HUES48 (cell line): ENCODE data around the gene PARN.

Experiments used
- H3K27ac ChIP-seq: one replicate; pipeline ENCODE4 v1.7.0; 2013; ENCODE audit warnings: low read depth, low read length, inconsistent platforms
- H3K27me3 ChIP-seq: 2 replicates; pipeline ENCODE4 v1.6.1; 2013; ENCODE audit warnings: mild to moderate bottlenecking, low read length; ENCODE audit not compliant: control insufficient read depth, insufficient read depth
- H3K36me3 ChIP-seq: 2 replicates; pipeline ENCODE4 v1.6.1; 2013; ENCODE audit warnings: low read length; ENCODE audit not compliant: control insufficient read depth, insufficient read depth
- H3K4me1 ChIP-seq: 2 replicates; pipeline ENCODE4 v1.6.1; 2013; ENCODE audit warnings: mild to moderate bottlenecking, low read length; ENCODE audit not compliant: control insufficient read depth, insufficient read depth
- H3K4me3 ChIP-seq: 2 replicates; pipeline ENCODE4 v1.5.1; 2013; ENCODE audit warnings: mild to moderate bottlenecking, low read depth, low read length
- H3K9ac ChIP-seq: 2 replicates; pipeline ENCODE4 v1.6.1; 2013; ENCODE audit warnings: mild to moderate bottlenecking, low read depth, low read length, moderate library complexity
- H3K9me3 ChIP-seq: 2 replicates; pipeline ENCODE4 v1.6.1; 2013; ENCODE audit warnings: low read length; ENCODE audit not compliant: control insufficient read depth, insufficient read depth

Gene PARN, protein sequence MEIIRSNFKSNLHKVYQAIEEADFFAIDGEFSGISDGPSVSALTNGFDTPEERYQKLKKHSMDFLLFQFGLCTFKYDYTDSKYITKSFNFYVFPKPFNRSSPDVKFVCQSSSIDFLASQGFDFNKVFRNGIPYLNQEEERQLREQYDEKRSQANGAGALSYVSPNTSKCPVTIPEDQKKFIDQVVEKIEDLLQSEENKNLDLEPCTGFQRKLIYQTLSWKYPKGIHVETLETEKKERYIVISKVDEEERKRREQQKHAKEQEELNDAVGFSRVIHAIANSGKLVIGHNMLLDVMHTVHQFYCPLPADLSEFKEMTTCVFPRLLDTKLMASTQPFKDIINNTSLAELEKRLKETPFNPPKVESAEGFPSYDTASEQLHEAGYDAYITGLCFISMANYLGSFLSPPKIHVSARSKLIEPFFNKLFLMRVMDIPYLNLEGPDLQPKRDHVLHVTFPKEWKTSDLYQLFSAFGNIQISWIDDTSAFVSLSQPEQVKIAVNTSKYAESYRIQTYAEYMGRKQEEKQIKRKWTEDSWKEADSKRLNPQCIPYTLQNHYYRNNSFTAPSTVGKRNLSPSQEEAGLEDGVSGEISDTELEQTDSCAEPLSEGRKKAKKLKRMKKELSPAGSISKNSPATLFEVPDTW

DNA sequence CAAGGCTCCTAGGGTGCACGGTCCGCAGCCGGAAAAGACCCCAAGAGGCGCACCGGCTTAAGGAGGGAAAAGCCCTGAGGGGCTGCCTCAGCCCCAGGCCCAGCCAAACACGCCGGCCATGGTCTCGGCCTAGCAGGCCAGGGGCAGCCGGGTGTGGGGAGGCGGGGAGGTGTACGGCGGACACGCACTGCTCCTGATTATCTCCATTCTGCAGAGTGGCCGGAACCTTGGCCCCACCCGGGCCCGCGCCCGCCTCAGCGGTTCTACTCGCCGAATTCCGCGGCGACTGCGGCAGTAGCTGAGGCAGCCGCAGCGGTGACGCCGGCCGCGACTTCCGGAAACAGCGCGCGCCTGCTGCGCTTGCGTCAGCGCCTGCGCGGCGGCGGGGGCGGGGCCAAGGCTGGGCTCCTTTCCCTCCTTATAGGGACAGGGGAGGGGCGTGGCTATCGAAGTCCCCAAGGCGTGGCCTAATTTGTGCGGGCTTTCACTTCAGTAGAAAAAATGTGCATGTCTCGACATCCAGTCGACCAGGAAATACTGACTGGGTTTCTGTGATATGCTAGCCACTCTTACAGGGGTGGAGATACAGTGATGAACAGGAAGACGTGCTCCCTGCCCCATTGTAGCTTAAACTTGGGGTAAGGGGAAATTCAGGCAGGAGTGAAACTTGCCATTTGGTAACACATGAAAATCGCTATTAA, at the start of gene PARN:
Gene PARN, minus strand, starts transcription at position 342 of the 701 bp plus-strand sequence. Its CDS starts 135 bp downstream, at position 207.
- peaks cover 26% of the 10 kb centered on the region for H3K4me1 ChIP-seq
- H3K9me3 ChIP-seq, result no peaks in the 10 kb centered on the region
- peak within 1 kb of the TSS; percentile 98 for H3K27ac ChIP-seq
- peaks cover 39% of the 10 kb centered on the region for H3K36me3 ChIP-seq
- peak within 1 kb of the TSS; percentile 94 for H3K9ac ChIP-seq
- peak within 1 kb of the TSS; percentile 85 for H3K4me3 ChIP-seq
- H3K27me3 ChIP-seq, result no peaks in the 10 kb centered on the region

DNA sequence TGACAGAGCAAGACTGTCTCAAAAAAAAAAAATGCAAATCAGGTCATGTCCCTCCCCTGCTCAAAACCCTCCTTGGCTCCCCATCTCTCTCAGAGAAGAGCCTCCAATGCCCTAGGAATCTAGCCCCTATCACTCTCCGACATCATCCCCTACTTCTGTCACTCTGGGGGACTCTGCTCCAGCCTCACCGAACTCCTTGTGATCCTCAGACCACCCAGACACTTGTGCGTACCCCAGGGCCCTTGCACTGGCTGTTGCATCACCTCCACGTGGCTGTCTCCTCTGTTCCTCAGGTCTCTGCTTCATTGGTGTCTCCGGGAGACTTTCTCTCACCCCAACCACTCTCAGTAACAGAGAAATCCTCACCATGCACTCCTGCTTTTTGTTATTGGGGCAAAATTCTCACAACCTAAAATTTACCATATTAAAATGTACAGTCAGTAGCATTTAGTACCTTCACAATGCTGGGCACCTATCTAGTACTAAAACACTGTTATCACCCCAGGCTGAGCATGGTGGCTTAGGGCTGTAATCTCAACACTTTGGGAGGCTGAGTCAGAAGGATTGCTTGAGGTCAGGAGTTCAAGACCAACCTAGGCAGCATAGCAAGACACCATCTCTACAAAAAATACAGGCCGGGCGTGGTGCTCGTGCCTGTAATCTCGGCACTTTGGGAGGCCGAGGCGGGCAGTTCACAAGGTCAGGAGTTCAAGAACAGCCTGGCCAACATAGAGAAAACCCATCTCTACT, 48.9 kb upstream of the PARN start:
- Histone ChIP-seq H3K27me3 (no peaks in the 10 kb centered on the region), H3K9ac (no peak overlapping the region), H3K36me3 (no peaks in the 10 kb centered on the region), H3K9me3 (no peaks in the 10 kb centered on the region), H3K4me1 (no peaks in the 10 kb centered on the region), H3K27ac (no peak overlapping the region), H3K4me3 (no peak overlapping the region)

DNA sequence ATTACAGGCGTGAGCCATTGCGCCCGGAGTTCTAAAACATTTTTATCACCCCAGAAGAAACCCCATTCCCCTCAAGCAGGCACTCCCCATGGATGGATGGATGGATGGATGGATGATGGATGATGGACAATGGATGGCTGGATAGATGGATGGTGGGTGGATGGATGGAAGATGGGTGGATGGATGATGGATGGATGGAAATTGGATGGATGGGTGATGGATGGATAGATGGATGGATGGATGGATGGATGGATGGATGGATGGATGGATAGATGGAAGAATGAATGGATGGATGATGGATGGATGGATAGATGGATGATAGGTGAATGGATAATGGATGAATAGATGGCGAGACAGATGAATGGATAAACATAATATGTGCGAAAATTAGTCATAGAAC, 47.6 kb upstream of the PARN start:
- H3K9me3 ChIP-seq, result no peaks in the 10 kb centered on the region
- no peaks in the 10 kb centered on the region for H3K27me3 ChIP-seq
- H3K4me3 ChIP-seq, result no peak overlapping the region
- no peaks in the 10 kb centered on the region for H3K36me3 ChIP-seq
- H3K9ac ChIP-seq, result no peak overlapping the region
- H3K4me1 ChIP-seq, result no peaks in the 10 kb centered on the region
- H3K27ac ChIP-seq, result no peak overlapping the region

DNA sequence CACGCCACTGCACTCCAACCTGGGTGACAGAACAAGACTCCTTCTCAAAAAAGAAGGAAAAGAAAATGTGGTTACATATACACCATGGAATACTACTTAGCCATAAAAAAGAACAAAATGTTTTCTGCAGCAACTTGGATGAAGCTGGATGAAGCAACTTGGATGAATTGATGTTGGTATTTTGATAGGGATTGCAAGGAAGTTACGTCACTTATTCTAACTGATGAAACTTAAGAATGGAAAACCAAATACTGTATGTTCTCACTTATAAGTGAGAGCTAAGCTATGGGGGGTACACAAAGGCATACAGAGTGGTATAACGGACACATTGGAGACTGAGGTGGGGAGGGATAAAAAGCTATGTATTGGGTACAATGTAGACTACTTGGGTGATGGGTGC, 46.6 kb upstream of the PARN start:
- Histone ChIP-seq H3K4me1 (no peaks in the 10 kb centered on the region), H3K4me3 (no peak overlapping the region), H3K27me3 (no peaks in the 10 kb centered on the region), H3K9ac (no peak overlapping the region), H3K27ac (no peak overlapping the region), H3K9me3 (no peaks in the 10 kb centered on the region), H3K36me3 (no peaks in the 10 kb centered on the region)

DNA sequence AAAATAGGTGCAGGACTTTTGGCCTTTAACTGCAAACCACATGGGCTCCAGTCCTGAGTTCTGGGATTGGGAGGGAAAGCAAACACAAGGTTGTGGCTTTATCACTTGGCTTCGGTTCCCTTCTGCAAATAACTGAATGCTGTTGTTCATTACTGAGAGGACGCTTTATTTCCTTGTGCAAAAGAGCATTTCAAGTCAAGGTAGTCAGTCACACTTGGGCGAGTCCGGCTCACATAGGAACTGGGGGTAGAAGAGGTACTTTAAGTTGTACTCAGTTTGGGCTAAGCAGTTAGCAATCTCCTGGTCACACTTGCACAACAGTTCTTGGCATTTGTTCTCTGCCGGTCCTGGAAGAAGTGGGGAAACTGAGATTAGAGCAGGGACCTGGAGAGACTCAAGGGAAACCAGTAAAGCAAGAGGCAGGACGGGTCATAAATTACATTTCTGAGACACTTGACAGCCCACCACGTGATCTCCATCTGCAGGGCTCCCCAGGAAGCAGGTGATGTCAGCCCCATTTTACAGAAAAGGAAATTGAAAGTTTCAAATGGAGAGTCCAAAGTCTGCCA, 42.4 kb upstream of the PARN start:
- Histone ChIP-seq H3K27ac (no peak overlapping the region), H3K27me3 (no peaks in the 10 kb centered on the region), H3K4me3 (no peak overlapping the region), H3K9me3 (no peaks in the 10 kb centered on the region), H3K36me3 (peaks cover 15% of the 10 kb centered on the region), H3K9ac (no peak overlapping the region), H3K4me1 (no peaks in the 10 kb centered on the region)

DNA sequence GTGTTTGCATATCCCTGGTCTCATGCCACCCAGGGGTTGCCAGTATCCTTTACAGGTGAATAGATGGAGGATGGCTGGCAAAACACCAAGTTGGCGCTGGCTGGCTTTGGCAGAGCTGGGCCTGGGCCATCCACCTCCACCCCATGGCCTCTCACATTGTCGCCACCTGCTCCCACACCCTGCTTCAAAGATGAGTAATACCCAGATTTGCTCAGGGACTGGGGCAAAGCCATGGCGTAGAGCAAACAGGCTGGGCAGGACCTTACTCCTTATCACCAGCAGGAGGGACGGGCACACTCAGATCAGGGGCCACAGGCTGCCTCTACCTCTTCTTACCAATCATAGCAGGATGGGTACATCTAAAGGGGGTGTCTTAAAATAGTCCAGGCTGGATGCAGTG, 39.7 kb upstream of the PARN start:
- H3K4me1 ChIP-seq, result no peaks in the 10 kb centered on the region
- H3K36me3 ChIP-seq, result peaks cover 41% of the 10 kb centered on the region
- H3K4me3 ChIP-seq, result no peak overlapping the region
- H3K27ac ChIP-seq, result no peak overlapping the region
- H3K27me3 ChIP-seq, result no peaks in the 10 kb centered on the region
- H3K9ac ChIP-seq, result no peak overlapping the region
- no peaks in the 10 kb centered on the region for H3K9me3 ChIP-seq

DNA sequence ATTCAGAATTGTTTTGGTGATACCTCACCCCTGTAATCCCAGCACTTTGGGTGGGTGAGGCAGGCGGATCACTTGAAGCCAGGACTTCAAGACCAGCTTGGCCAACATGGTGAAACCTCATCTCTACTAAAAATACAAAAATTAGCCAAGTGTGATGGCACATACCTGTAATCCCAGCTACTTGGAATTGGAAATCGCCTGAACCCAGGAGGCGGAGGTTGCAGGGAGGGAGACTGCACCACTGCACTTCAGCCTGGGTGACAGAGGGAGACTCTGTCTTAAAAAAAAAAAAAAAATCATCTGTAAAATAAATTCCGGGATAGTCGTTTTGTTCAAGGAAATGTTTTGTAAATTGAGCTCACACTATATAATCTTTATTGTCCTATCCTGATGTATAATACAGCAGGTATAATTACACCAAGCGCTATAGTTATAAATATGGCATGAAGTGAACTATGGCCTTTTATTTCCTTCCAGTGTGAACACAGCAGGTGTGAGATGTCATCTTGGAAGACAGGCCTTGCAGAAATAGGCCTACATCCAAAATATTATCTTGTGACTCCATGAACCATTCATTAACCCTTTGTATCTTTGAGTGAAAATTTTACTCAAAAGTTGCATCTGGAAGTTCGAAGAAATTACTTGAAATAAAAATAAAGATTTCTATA, 38.6 kb upstream of the PARN start:
- Histone ChIP-seq H3K27me3 (no peaks in the 10 kb centered on the region), H3K4me3 (no peak overlapping the region), H3K9me3 (no peaks in the 10 kb centered on the region), H3K4me1 (no peaks in the 10 kb centered on the region), H3K36me3 (peaks cover 52% of the 10 kb centered on the region), H3K27ac (no peak overlapping the region), H3K9ac (no peak overlapping the region)

DNA sequence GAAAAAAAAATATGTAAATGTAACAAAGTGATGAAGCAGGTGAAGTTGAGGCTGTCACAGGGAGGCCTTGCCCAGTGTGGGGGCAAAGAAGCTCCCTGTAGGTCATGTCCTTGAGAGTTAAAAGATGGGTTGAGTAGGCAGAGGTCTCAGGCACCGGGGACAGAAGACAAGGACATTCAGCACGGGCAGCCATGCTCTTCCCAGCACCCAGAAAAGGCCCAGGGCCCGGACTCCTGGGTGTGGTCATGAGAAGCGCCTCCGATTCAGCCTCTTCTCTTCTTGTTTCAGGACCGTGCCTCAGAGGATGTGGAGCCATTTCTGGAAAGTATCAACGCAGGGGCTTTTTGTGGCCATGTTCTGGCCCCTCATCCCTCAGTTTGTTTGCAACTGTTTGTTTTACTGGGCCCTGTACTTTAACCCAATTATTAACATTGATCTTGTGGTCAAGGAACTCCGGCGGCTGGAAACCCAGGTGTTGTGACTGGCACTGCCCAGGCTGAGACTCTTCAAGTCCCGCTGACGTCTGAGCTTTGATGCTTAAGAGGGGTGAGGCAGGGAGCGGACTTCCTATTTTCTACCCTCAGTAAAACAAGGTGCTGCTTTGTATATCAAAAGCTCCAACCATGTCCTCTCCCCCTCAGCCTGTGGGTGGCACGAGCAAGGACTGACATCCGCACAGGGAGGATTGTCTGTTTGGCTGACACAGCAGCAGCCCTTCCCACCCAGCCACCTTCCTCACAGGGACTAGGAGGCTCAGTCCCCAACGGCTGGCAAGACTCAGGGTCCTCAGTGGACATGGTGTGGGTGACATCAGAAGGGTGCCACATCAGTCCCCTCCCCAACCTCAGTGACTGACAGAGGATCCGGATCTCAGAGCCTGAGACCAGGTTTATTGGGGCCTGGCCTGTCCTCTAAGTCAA, 37.5 kb upstream of the PARN start:
- no peak overlapping the region for H3K27ac ChIP-seq
- H3K4me3 ChIP-seq, result no peak overlapping the region
- H3K9ac ChIP-seq, result no peak overlapping the region
- no peaks in the 10 kb centered on the region for H3K9me3 ChIP-seq
- H3K36me3 ChIP-seq, result peaks cover 62% of the 10 kb centered on the region
- H3K27me3 ChIP-seq, result no peaks in the 10 kb centered on the region
- no peaks in the 10 kb centered on the region for H3K4me1 ChIP-seq

DNA sequence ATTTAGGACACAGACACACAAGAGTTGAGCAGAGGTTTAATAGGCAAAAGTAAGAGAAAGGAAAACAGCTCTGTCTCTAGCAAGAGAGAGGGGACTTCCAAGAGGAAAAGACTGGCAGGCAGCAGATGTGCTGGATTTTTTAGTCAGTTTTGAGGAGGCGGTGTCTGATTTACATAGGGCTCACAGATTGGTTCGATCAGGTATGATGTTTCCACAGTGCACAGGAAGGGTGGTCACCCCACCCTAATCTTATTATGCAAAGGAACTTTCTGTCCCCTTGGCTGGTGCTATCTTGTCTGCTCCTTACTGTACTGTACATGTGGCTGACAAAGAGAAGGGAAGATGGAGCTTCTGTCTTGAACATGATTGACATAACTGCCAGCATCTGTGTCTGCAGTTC, 28.0 kb upstream of the PARN start:
- Histone ChIP-seq H3K4me1 (no peaks in the 10 kb centered on the region), H3K9me3 (no peaks in the 10 kb centered on the region), H3K27ac (no peak overlapping the region), H3K27me3 (no peaks in the 10 kb centered on the region), H3K4me3 (no peak overlapping the region), H3K9ac (no peak overlapping the region), H3K36me3 (peaks cover 80% of the 10 kb centered on the region)
